Fibroblast of mammary gland (primary cell): ENCODE measurements around the gene QRFP.

Source experiments
- DNase-seq: peaks from one replicate; pipeline ENCODE4 v3.0.0-alpha.2; 2010; ENCODE audit warnings: low read depth
- H3K4me3 ChIP-seq: 2 replicates; pipeline ENCODE4 v1.5.1; 2011; ENCODE audit warnings: low read depth, mild to moderate bottlenecking, low read length, moderate library complexity; ENCODE audit not compliant: control insufficient read depth
- TF ChIP-seq, protein P1 (sequence below): conservative IDR thresholded peaks from 2 replicates; pipeline ENCODE4 v1.5.1; 2011; ENCODE audit warnings: low read depth, low read length, inconsistent platforms; ENCODE audit not compliant: control insufficient read depth, insufficient read depth

The QRFP gene

DNA sequence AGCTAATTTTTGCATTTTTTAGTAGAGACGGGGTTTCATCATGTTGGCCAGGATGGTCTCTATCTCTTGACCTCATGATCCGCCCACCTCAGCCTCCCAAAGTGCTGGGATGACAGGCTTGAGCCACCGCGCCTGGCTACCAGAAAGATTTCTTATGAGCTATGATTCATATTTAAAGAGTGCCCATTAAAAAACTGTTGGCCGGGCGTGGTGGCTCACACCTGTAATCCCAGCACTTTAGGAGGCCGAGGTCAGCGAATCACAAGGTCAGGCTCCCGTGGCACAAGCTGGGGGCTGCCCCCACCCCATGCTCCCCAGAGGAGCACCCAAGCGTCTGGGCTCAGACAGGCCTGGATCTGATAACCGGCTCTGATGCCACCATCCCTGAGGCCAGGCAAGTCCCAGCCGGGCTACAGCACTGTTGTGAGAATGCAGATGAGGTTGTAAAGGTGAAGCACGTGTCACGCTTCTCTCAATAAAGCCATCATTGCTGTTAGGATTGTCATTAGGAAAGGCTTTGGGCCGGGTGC lies 13.9 kb downstream of the QRFP start:
- DNase-seq, result no peak

DNA sequence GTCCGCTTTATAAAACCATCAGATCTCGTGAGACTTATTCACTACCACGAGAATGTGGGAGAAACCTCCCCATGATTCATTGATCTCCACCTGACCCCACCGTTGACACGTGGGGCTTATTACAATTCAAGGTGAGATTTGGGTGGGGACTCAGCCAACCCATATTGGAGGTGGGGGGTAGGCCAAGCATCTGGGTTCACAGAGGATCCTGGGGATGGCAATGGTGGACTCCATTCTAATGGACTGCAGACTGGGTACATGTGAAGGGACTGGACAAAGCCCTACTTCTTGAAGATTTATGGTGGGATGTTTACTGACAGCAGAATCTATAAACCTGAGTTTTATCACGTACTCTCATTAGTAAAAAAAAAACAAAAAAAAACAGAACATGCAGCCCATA lies 15.1 kb downstream of the QRFP start:
- H3K4me3 ChIP-seq, result no peak overlapping the region
- DNase-seq, result no peak
- TF ChIP-seq, protein P1, sequence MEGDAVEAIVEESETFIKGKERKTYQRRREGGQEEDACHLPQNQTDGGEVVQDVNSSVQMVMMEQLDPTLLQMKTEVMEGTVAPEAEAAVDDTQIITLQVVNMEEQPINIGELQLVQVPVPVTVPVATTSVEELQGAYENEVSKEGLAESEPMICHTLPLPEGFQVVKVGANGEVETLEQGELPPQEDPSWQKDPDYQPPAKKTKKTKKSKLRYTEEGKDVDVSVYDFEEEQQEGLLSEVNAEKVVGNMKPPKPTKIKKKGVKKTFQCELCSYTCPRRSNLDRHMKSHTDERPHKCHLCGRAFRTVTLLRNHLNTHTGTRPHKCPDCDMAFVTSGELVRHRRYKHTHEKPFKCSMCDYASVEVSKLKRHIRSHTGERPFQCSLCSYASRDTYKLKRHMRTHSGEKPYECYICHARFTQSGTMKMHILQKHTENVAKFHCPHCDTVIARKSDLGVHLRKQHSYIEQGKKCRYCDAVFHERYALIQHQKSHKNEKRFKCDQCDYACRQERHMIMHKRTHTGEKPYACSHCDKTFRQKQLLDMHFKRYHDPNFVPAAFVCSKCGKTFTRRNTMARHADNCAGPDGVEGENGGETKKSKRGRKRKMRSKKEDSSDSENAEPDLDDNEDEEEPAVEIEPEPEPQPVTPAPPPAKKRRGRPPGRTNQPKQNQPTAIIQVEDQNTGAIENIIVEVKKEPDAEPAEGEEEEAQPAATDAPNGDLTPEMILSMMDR, result no peak

More for the DNA sequence above, 13.9 kb downstream of the QRFP start:
- H3K4me3 ChIP-seq, result no peak overlapping the region
- TF ChIP-seq, protein P1, result no peak

DNA sequence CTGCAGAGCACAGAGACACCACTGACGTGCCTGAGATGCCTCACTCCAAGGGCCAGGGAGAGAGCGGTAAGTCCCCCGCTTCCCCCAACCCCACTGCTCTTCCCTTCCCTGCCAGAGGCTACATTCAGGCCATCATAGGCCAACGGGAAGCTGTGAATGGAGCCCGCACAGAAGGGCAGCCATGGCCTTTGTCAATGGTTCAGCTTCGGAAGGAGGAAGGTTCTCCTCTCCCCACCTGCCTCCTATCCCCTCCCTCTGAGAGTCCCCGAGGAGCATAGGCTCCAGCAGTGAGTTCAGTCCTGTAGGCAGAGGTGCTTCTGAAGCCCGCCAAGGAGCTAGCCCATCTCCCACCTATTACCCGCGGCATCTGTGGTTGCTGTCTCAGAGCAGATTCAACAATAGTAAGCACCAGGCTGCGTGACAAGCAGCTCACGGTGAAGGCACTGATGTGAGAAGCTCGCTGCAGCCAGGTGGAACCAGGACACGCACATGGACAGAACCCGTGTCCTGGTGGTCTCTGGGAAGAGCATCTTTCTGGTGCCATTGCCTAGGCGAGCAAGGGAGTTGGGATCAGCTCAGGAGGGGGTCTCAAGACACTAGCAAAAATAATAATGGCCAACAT lies 15.9 kb downstream of the QRFP start:
- H3K4me3 ChIP-seq, result no peak overlapping the region
- DNase-seq, result no peak
- TF ChIP-seq, protein P1, result no peak

DNA sequence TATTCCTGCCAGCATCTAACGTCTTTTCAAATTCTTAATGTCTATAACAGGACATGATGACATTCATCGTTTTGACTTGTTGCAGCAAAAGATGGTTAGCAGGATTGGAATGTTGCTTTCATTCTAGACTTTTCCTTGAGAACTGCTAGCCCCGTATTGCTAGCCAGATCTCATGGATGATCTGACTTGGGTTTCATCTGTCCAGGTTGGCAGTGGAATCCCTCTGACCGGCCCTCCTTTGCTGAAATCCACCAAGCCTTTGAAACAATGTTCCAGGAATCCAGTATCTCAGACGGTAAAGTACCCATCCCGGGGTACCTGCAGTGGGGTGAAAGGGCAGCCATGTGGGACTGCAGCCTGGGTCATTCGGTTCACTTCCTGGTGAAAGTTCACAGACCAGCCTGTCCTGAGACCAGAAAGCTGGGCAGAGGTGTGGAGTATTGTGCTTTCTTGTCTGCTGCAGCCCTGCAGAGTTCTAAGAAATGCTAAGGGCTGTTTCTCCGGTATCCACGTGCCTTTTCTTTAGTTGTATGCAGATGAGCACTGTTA lies 16.7 kb downstream of the QRFP start:
- no peak overlapping the region for H3K4me3 ChIP-seq
- TF ChIP-seq, protein P1, result no peak
- DNase-seq, result no peak

DNA sequence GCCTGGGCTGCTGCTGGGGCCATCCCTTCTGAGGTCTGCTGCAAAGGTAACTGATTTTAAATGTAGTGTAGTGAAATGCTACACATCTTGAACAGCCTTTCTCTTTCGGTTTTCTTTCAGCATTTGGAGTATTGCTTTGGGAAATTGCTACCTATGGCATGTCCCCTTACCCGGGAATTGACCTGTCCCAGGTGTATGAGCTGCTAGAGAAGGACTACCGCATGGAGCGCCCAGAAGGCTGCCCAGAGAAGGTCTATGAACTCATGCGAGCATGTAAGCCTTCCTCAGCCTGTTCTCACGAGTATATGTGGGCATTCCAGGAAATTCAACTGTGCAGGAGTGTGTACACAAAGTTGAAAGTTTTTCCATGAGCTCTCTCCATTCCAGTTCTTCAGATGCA lies 18.3 kb downstream of the QRFP start:
- TF ChIP-seq, protein P1, result no peak
- no peak for DNase-seq
- H3K4me3 ChIP-seq, result no peak overlapping the region

DNA sequence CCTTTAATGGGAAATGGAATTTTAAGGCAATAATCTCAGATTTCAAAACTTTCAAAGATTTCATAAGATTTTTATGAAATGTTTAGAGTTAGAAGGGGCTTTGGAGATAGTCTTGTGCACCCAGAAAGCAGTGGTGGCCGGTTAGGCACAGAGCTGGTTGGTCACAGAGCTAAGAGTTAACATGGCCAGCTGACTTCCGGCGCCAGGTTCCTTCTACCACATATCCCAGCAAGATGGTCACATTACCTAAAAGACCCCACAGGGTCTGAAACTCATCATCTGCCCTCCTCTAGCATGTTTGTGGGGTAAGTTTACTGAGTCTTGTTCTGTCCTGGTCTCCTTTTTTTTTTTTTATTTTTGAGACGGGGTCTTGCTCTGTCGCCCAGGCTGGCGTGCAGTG lies 19.3 kb downstream of the QRFP start:
- TF ChIP-seq, protein P1, result no peak
- DNase-seq, result no peak
- H3K4me3 ChIP-seq, result no peak overlapping the region
